H1 (cell line): ENCODE results near the gene SUPT4H1. TPM values are rescaled to one million over a fixed set of nuclear protein-coding genes. Genes with fewer than 3 reads are reported as not detected.

Experiments
- BRCA1 ChIP-seq: IDR thresholded peaks from 2 replicates; pipeline ENCODE4 v1.6.1; 2012; ENCODE audit warnings: low read depth, low read length, improper control_type of control experiment
- E2F6 ChIP-seq: IDR thresholded peaks from 2 replicates; pipeline ENCODE4 v1.6.1; 2012; ENCODE audit warnings: inconsistent platforms
- PHF8 ChIP-seq: fragments of 200-600 bp; sonication (generic); conservative IDR thresholded peaks from 2 replicates; pipeline ENCODE4 v1.7.1; 2012; ENCODE audit warnings: low read depth, mild to moderate bottlenecking, inconsistent platforms, low read length, moderate library complexity
- POU5F1 ChIP-seq: IDR thresholded peaks from 2 replicates; pipeline ENCODE4 v1.6.1; 2011; ENCODE audit warnings: low read depth, mild to moderate bottlenecking, low read length, moderate library complexity
- RAD21 ChIP-seq, 2 experiments: IDR thresholded peaks in 1 of 2; conservative IDR thresholded peaks in 1 of 2; 2 replicates each; pipeline ENCODE4 v1.6.1; 2011; ENCODE audit warnings: low read depth in 2 of 2, low read length in 2 of 2, improper control_type of control experiment in 1 of 2, inconsistent platforms in 1 of 2, mild to moderate bottlenecking in 1 of 2, moderate library complexity in 1 of 2
- RBBP5 ChIP-seq: IDR thresholded peaks from 2 replicates; pipeline ENCODE4 v1.7.1; 2012; ENCODE audit warnings: low read depth, mild to moderate bottlenecking, inconsistent platforms, low read length, moderate library complexity, borderline replicate concordance
- polyA plus RNA-seq, 7 experiments: library from polyadenylated mRNA; depleted of rRNA in 3 of 7; stranded (reverse) in 5 of 7; unstranded in 2 of 7; fragments of >200 nt in 5 of 7; fragments of 200-250 nt in 2 of 7; gene quantifications; 1 replicate in 5 of 7; 2 replicates in 1 of 7; 4 replicates in 1 of 7; pipeline versions ENCODE4 v1.2.1 to v1.2.3, GENCODE V29; 2011 to 2013; ENCODE audit warnings: missing spikeins in 2 of 7, mixed read lengths in 2 of 7
- total RNA-seq: library from RNA; stranded (reverse); fragmentation: NEBNext Ultra II Directional; extraction: Animal tissue kit (Norgen Biotek cat#: 25700); gene quantifications from 2 replicates; pipeline ENCODE4 v1.2.1, GENCODE V29; 2021

SUPT4H1 gene
- total and polyA plus RNA-seq, 2 of the 8 experiments (the other 6 are each of a cell fraction or from before 2014, with no cell fraction given), result 112 to 143 TPM

- TF ChIP-seq BRCA1 (no peak), E2F6 (no peak), RAD21 (IDR thresholded peaks at IDR 0.05 in 1 of 2, conservative IDR thresholded peaks at IDR 0.05 in 1 of 2; ENCODE audit: low read depth in 2 of 2, low read length in 2 of 2) (no peak), PHF8 (no peak), POU5F1 (no peak), RBBP5 (no peak)
Observed at GRCh38 chr17:58382108-58382871, 30.3 kb upstream of the SUPT4H1 start (continued).
